Measurements from ENCODE around the gene TEAD3.

TEAD3 gene

DNA sequence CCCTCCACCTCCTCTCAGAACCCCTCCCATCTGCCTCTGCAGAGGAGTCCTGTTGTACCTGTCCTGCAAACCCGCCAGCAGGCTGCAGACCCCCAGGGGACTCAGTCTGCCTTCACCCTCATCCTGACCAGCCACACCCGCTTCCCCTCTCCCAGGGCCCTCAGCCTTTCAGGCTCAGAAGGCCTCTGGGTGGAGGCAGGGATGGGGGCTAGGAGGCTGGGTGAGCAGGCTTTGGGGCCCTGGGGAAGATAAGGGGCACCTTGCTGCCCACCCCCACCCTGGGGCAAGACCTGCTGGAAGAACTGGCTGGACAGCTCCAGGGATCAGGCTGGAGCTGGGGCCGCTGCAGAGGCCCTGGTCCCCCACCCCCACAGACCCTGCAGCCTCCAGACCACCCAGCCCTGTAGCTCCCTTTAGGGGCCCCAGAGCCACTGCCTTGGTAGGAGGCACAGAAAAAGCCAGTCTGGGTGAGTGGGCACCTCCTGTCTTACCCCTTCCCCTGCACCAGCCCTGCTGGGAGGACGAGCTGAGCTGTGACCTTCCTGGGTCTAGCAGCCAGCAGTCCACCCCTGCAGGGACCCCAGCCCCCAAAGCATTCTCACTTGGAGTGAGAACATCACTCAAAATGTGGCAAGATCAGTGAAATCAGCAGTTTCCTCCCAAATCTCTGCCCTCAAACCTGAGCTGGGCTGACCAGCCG is 5.2 kb downstream of the TEAD3 start:
- no peak for DNase-seq

- DNase-seq = no peak
Measured at GRCh38 chr6:35490821-35491557, 5.9 kb downstream of the TEAD3 start.

GRCh38 chr6:35489995-35490791 is 6.7 kb downstream of the TEAD3 start:
- DNase-seq = no peak

DNA sequence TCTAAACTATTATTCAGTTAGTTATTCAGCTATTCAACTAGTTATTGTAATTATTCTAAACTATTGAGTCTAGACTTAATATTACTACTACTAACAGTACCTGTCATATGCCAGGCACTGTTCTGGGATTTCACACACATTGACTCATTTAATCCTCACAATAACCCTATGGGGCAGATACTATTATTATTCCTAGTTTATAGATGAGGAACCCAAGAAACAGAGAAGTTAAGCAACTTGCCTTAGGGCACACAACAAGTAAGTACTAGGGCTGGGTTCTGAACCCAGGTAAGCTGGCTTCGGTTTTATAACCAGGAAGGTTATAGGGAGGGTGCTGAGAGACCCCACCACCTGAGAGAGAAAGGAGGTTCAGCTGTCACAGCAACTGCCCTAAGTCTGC is 7.8 kb downstream of the TEAD3 start:
- no peak for DNase-seq

DNA sequence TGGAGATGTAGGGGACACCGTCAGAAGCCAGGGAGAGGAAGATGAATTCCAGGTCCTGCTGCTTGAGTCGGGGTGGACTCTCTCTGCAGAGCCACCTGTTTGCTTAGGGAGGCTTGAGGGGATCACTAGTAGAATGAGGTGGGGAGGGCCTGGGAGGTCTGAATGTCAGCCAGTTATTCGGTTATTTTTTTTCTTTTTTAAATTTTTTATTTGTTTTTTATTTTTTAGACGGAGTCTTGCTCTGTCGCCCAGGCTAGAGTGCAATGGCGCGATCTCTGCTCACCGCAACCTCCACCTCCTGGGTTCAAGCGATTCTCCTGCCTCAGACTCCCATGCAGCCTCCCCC is 8.4 kb downstream of the TEAD3 start:
- no peak for DNase-seq

- DNase-seq = no peak
Measured at GRCh38 chr6:35487658-35488516, 9.0 kb downstream of the TEAD3 start.

DNA sequence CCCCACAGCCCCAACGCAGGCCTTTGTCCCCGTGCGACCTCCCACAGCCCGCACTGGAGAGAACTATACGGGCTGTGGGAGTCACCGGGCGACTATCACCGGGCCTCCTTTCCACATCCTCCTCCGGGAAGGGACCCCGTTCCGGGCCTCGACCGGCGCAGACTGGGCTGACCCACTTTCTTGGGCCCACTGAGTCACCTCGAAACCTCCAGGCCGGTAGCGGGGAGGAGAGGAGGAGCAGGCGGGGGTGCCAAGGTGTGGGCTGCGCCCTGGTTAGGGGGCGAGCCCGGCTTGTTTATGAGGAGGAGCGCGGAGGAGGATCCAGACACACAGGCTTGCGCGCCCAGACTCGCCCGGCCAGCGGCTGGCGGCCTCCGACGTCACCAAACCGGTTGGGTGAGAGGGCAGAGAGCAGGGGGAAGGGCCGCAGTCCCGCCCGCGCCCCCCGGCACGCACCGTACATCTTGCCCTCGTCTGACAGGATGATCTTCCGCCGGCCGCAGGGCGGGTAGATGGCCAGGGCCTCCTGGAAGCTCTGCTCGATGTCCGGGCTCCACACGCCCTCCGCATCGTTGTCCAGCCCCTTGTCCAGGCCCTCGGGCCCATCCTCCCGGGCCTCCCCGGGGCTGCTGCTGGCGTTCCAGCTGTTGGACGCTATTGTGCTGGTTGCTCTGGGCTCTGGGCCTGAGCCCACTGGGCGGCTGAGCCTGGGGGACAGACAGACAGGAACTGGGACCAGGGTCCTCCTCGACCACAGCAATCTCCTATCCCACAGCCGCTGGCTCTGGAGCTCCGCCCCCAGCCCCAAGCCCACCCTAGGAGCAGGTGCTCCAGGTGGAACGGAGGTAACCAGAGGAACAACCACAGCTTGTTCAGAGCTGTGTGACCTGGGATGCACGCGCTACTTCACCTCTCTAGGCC is 10.6 kb downstream of the TEAD3 start:
- DNase-seq = no peak

DNA sequence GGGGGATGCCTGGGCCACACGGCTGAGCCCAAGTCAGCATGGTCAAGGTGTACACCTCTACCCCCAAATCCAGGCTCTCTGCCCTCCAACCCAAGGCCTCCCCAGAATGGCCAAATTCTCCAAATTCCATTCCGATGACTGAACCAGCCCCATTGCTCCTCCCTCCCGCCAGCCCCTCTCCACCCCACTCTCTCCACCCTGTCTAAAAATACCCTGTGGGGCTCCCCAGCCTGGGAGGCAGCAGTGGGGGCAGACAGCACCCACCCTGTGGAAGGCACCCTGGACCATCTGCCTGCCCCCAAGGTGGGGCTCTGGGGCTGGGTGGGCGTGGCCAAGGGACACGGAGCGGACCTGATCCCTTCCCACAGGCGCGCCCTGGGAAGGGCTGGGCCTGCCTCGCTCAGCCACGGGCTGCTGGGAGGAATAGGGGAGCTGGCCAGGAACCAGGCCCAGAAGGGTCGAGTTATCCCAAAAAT is 11.4 kb downstream of the TEAD3 start:
- no peak for DNase-seq

GRCh38 chr6:35484921-35485392 is 11.9 kb downstream of the TEAD3 start:
- DNase-seq = no peak

- DNase-seq = no peak
Measured at GRCh38 chr6:35483893-35484645, 12.8 kb downstream of the TEAD3 start.

- DNase-seq = no peak
Measured at GRCh38 chr6:35483490-35483889, 13.4 kb downstream of the TEAD3 start.

DNA sequence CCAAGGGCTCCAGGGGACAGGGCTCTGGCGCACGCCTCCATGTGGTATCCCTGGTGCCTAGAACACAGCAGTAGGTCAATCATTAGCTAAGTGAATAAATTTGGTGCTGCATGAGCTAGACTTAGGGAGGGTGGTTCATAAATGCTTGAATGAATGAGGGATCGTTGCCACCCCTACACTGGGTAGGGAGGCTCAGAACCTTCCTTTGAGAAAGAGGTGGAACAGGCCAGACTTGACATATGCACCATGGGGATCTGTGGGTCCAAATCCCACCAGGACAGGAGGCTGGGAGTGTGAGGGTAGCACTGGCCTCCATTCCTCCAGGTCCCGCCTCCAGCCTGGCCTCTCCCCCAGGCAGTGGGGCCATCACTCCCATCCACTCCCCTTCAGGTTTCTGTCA is 13.8 kb downstream of the TEAD3 start:
- DNase-seq = no peak

GRCh38 chr6:35481226-35481625 is 15.7 kb downstream of the TEAD3 start:
- no peak for DNase-seq

- no peak for DNase-seq
Measured at GRCh38 chr6:35480176-35480575, 16.7 kb downstream of the TEAD3 start.

GRCh38 chr6:35478259-35478658 is 18.6 kb downstream of the TEAD3 start:
- no peak for DNase-seq

DNA sequence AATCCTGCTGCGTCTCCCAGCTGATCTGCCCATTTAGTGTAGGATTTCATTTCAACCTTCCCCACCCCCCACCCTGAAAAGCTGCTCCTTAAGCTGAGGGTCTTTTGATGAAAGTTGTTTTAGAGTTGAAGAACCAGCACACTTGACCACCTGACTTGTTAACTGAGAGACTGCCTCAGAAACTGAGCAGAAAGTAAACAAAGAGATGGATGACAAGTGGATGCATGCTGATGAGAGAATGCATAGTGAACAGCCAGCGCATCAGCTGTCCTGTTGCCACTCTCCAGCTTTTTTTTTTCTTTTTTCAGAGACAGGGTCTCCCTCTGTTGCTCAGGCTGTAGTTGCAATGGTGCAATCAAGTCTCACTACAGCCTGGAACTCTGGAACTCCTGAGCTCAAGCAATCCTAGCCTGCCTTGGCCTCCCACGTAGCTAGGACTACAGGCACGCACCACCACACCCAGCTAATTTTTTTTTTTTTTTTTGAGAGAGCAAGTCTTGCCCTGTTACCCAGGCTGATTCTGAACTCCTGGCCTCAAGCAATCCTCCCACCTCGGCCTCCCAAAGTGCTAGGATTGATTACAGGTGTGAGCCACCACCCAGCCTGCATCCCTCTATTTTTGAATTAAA is 19.2 kb downstream of the TEAD3 start:
- DNase-seq = no peak

- no peak for DNase-seq
Measured at GRCh38 chr6:35477028-35477427, 19.9 kb downstream of the TEAD3 start.

DNA sequence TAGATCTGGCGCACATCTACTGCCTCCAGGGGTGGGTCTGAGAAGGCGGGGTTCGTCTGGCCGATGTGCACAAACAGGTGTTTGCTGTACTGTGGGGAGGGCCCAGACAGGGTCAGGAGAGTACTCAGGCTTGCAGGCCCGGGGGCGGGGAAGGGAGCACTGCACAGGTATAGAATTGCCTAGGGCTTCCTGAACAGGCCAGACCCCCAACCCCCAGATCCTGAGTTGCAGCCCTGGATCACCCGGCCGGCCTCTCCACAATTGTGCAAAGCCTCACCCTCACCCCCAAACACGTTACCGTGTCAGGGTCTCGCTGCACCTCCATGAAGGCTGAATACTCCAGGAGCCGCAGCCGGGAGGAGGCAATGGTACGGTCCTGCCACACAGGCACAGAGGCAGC is 20.9 kb downstream of the TEAD3 start:
- DNase-seq = no peak

DNA sequence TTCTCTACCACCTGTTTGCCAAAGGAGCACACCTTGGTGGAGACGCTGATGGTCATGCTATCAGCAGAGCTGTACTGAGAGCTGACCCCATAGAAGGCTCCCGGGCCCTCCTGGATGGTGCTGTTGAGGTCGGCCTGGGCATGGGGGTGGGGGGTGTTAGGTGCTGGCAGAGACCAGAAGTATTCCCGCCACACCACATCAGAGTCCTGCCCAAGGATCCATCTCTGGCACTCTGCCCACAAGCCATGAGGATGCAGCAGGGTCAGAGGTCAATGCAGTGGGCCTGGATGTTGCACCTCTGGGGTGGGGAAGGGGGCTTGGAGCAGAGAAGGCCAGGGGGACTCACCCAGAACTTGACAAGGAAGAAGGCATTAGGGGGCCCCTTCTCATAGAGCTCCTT is 21.3 kb downstream of the TEAD3 start:
- no peak for DNase-seq

DNA sequence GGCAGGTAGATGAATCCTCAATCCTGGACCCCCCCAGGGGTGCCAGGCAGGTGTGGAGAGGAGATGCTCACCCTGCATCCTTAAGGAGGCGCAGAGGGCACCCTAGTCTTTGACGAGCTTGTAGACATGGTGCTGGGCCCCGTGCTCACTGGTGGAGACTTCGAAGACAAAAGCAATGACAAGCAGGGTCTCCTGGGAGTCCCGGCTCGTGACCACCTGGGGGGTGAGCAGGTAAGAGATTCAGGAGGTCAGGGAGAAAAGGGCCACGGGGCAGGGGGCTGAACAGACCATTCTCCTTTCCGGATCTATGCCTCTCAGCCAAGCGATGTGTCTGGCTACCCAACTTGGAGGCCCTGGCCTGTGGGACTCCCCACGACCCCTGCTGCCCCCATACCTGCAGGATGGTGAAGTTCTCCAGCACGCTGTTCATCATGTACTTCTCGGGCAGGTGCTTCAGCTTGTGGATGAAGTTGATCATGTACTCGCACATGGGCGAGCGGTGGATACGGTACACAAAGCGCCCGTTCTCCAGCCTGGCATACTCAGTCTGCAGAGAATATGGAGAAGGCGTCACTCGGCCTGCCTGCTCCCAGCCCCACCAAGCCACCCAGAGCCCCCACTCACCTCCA is 21.8 kb downstream of the TEAD3 start:
- no peak for DNase-seq

Data from CD4-positive, alpha-beta T cell treated with Interleukin-17A for 1 hour (primary cell).